ENCODE measurements around the gene MBNL3. TPM values are rescaled to one million over a fixed set of nuclear protein-coding genes. Genes with fewer than 3 reads are reported as not detected.
"Not testable (repeated sequence)": the region's sequence is repeated elsewhere in the genome, so short reads cannot be mapped to it uniquely, and the experiment has no call there.

MBNL3 gene
- total RNA-seq, 1 donor: 31.8 TPM

- DNase-seq (ENCODE audit: low read depth in 2 of 3, low spot score in 2 of 3): peak in 2 of 3 donors; percentile 62 to 88
Observed at GRCh38 chrX:132480581-132481203, 8.1 kb downstream of the MBNL3 start.

- no peak for DNase-seq (ENCODE audit: low read depth in 2 of 3, low spot score in 2 of 3)
Observed at GRCh38 chrX:132474544-132475248, 14.1 kb downstream of the MBNL3 start.

DNA sequence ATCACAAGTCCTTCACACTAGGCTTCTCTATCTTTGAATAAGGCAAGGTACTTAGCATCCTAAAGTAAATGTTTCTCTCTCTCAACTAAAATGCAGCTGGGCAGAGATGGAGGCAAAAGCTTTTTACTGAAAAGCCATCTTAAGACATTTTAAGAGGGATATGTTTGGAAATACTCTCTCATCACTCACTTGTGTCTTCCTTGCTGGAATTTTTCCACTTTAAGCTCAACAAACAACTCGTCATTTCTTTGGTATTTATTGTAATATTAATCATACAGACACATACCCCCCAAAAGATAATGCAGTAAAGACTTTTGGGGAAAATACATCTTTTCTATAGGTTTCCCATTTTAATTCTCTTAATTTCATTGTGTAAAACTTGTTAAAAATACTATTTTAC, 16.4 kb downstream of the MBNL3 start:
- no peak for DNase-seq (ENCODE audit: low read depth in 2 of 3, low spot score in 2 of 3)

GRCh38 chrX:132470831-132471230, 18.0 kb downstream of the MBNL3 start:
- DNase-seq (ENCODE audit: low read depth in 2 of 3, low spot score in 2 of 3): peak in 1 of 3 donors; percentile 64

DNA sequence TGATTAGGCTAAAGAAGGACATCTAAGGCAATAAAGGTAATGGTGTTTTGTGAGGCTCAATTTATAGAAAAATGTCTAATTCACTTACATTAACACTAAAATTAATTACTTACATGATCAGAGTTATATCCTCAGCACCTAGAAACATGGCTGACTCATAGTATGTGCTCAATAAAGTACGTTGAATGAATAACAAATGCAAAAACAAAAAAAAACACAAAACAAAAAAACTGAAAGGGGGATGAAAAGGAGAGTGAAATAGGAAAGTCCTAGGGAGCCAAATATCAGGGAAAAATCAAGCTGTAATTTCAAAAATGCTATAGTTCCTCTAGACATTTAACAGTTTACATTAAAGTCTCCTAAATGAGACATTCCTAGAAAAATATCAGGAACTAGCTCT, 18.7 kb downstream of the MBNL3 start:
- DNase-seq (ENCODE audit: low read depth in 2 of 3, low spot score in 2 of 3): no peak

DNA sequence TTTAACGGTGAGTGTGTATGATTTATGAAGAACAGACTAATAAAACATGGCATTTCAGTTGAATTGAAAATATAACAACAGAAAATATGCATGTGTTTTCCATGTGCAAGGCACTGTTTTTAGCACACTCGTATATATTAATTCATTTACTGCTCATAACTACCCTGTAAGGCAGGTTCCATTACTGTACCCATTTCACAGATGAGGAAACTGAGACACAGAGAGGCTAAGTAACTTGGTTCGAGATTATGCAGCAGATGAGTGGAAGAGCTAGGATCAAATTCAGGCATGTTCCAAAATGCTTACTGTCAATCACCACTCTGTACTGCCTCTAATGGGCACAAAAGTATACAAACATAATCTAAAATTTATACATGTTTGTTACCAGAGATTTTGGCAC, 20.4 kb downstream of the MBNL3 start:
- no peak for DNase-seq (ENCODE audit: low read depth in 2 of 3, low spot score in 2 of 3)

GRCh38 chrX:132467989-132468388, 20.8 kb downstream of the MBNL3 start:
- no peak for DNase-seq (ENCODE audit: low read depth in 2 of 3, low spot score in 2 of 3)

GRCh38 chrX:132467026-132467425, 21.8 kb downstream of the MBNL3 start:
- DNase-seq (ENCODE audit: low read depth in 2 of 3, low spot score in 2 of 3): no peak

- DNase-seq (ENCODE audit: low read depth in 2 of 3, low spot score in 2 of 3): peak in 1 of 3 donors; percentile 21
Observed at GRCh38 chrX:132463411-132463810, 25.4 kb downstream of the MBNL3 start.

DNA sequence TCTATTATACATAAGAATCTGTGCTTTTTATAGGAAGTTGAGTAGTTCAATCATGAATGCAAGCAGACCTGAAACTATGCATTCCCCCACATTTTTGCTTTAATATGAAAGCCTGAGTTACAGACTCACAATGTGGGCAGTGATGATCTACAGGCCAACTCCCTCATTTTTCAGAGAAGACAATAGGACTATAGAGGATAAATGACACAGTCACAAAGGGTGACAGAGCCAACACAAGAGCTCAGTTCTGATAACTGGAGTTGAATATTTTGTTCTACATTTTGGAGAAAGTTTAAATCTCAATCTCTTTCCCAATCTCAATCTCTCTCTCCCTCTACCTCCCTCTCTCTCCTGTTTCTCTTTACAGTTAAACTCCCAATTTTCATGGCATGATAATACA, 27.0 kb downstream of the MBNL3 start:
- DNase-seq (ENCODE audit: low read depth in 2 of 3, low spot score in 2 of 3): no peak

GRCh38 chrX:132452911-132453550, 35.8 kb downstream of the MBNL3 start:
- no peak for DNase-seq (ENCODE audit: low read depth in 2 of 3, low spot score in 2 of 3)

DNA sequence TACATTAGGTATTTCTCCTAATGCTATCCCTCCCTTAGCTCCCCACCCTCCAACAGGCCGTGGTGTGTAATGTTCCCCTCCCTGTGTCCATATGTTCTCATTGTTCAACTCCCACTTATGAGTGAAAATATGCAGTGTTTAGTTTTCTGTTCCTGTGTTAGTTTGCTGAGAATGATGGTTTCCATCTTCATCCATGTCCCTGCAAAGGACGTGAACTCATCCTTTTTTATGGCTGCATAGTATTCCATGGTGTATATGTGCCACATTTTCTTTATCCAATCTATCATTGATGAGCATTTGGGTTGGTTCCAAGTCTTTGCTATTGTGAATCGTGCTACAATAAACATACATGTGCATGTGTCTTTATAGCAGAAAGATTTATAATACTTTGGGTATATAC, 42.9 kb downstream of the MBNL3 start:
- DNase-seq (ENCODE audit: low read depth in 2 of 3, low spot score in 2 of 3): not testable (repeated sequence)

- no peak for DNase-seq (ENCODE audit: low read depth in 2 of 3, low spot score in 2 of 3)
Observed at GRCh38 chrX:132444936-132445335, 43.9 kb downstream of the MBNL3 start.

GRCh38 chrX:132443196-132444135, 45.4 kb downstream of the MBNL3 start:
- DNase-seq (ENCODE audit: low read depth in 2 of 3, low spot score in 2 of 3): no peak

DNA sequence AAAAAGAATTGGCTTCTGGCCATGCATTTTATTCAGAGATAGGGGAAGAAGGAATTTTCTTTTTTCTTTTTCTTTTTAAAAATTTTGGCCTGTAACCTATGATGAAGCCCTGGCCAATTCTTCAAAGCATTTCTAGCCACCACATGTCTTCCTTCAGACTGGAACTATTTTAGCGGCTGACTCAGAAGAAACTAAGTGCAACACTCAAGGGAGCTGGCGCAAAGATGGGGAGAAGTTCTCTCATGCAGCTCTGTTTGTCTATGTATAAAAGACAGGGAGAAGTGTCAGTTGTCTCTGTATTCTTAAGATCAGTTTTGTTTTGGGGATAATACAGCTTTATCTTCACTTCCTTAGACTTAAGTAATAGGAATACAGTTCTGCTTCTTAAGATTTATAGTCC, 46.1 kb downstream of the MBNL3 start:
- peak in 2 of 3 donors; percentile 2 to 17 for DNase-seq (ENCODE audit: low read depth in 2 of 3, low spot score in 2 of 3)

DNA sequence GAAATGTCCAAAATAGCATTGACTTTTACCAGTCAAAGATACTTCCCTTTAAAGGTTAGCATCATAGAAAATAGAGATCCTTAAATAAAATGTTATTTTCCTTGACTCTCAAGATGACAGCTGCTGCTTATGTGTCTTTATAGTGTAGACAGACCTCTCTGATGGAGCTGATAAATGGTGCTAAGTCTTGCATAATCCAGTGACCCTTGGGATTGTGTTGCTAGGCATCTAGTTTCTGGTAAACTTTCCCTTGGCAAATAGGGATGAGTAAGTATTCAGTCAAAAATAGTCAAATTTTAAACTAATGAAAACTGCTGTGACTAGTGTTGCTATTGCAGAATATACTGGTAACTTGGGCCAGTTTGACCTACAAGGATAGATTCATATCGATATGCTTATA, 53.6 kb downstream of the MBNL3 start:
- DNase-seq (ENCODE audit: low read depth in 2 of 3, low spot score in 2 of 3): no peak

- DNase-seq (ENCODE audit: low read depth in 2 of 3, low spot score in 2 of 3): no peak
Observed at GRCh38 chrX:132433551-132433950, 55.3 kb downstream of the MBNL3 start.

- no peak for DNase-seq (ENCODE audit: low read depth in 2 of 3, low spot score in 2 of 3)
Observed at GRCh38 chrX:132433001-132433400, 55.8 kb downstream of the MBNL3 start.

- no peak for DNase-seq (ENCODE audit: low read depth in 2 of 3, low spot score in 2 of 3)
Observed at GRCh38 chrX:132428896-132429295, 59.9 kb downstream of the MBNL3 start.

GRCh38 chrX:132426695-132427281, 62.0 kb downstream of the MBNL3 start:
- DNase-seq (ENCODE audit: low read depth in 2 of 3, low spot score in 2 of 3): no peak
